GM12864 (cell line): ENCODE results near the gene RNF5.

Source experiments
- DNase-seq: peaks from one replicate; pipeline ENCODE4 v3.0.0-alpha.2; 2011; ENCODE audit warnings: low read depth
- H3K4me3 ChIP-seq: 2 replicates; pipeline ENCODE4 v1.5.1; 2011; ENCODE audit warnings: mild to moderate bottlenecking, low read depth, low read length, control low read depth
- CTCF ChIP-seq: IDR thresholded peaks from 2 replicates; pipeline ENCODE4 v1.5.1; 2011; ENCODE audit warnings: low read depth, mild to moderate bottlenecking, moderate library complexity, low read length, control low read depth, inconsistent platforms; ENCODE audit errors: missing control alignments

Gene RNF5

GRCh38 chr6:32148289-32149091 is 29.7 kb upstream of the RNF5 start:
- H3K4me3 ChIP-seq: no peak overlapping the region
- DNase-seq: no peak
- TF ChIP-seq CTCF: no peak

GRCh38 chr6:32149092-32149755 is 29.0 kb upstream of the RNF5 start:
- no peak overlapping the region for H3K4me3 ChIP-seq
- no peak for TF ChIP-seq CTCF
- no peak for DNase-seq

GRCh38 chr6:32149932-32150870 is 28.0 kb upstream of the RNF5 start:
- no peak overlapping the region for H3K4me3 ChIP-seq
- no peak for DNase-seq
- TF ChIP-seq CTCF: no peak

- TF ChIP-seq CTCF: no peak
- no peak for DNase-seq
- H3K4me3 ChIP-seq: no peak overlapping the region
These were observed 26.9 kb upstream of the RNF5 start for GRCh38 chr6:32151181-32151862.

GRCh38 chr6:32151863-32152768 is 26.1 kb upstream of the RNF5 start, which contains the start of gene PRRT1:
PRRT1 (minus strand) TSS chr6:32151939; CDS start chr6:32151827, 112 bp downstream.
- no peak for TF ChIP-seq CTCF
- DNase-seq: no peak

More at GRCh38 chr6:32151863-32152768, 26.1 kb upstream of the RNF5 start, which contains the start of gene PRRT1:
- H3K4me3 ChIP-seq: no peak within 1 kb of the TSS
